Esophagus muscularis mucosa (tissue), 4 donors: ENCODE measurements around the gene BMP6. TPM values are rescaled to one million over a fixed set of nuclear protein-coding genes. Genes with fewer than 3 reads are reported as not detected.
"Not testable (repeated sequence)": the region's sequence is repeated elsewhere in the genome, so short reads cannot be mapped to it uniquely, and the experiment has no call there.

Experiments used
- DNase-seq: peaks from one replicate; pipeline ENCODE4 v3.0.0-alpha.2; 2017; ENCODE audit errors: extremely low spot score
- H3K27ac ChIP-seq, 4 donors: fragments of 200-600 bp; sonication (generic); replicated peaks in 1 of 4; 1 replicate in 3 of 4; 2 replicates in 1 of 4; pipeline ENCODE4 v1.5.1; 2016 to 2019; ENCODE audit warnings: mild to moderate bottlenecking in 1 of 4
- H3K27me3 ChIP-seq, 4 donors: fragments of 200-600 bp; sonication (generic); one replicate each; pipeline versions ENCODE4 v1.5.1 to v1.6.0; 2016 to 2019
- H3K36me3 ChIP-seq, 4 donors: fragments of 200-600 bp; sonication (generic); one replicate each; pipeline ENCODE4 v1.5.1; 2016 to 2019
- H3K4me1 ChIP-seq, 4 donors: fragments of 200-600 bp; sonication (generic); one replicate each; pipeline ENCODE4 v1.5.1; 2016 to 2019
- H3K4me3 ChIP-seq, 4 donors: fragments of 200-600 bp; sonication (generic); 1 replicate in 2 of 4; 2 replicates in 2 of 4; pipeline ENCODE4 v1.5.1; 2016 to 2019; ENCODE audit warnings: mild to moderate bottlenecking in 4 of 4, moderate library complexity in 1 of 4
- H3K9me3 ChIP-seq, 4 donors: fragments of 200-600 bp; sonication (generic); 1 replicate in 3 of 4; 2 replicates in 1 of 4; pipeline ENCODE4 v1.5.1; 2016 to 2019
- EP300 ChIP-seq: sonication (generic); formaldehyde crosslinking; IDR thresholded peaks from one replicate; pipeline ENCODE4 v1.6.1; 2017; ENCODE audit warnings: antibody characterized with exemption
- POLR2A ChIP-seq: fragments of 450-650 bp; IDR thresholded peaks from one replicate; pipeline ENCODE4 v1.6.1; 2017; ENCODE audit warnings: antibody characterized with exemption, moderate library complexity, mild to moderate bottlenecking, low read depth
- POLR2AphosphoS5 ChIP-seq, 2 donors: sonication (generic); formaldehyde crosslinking; IDR thresholded peaks; one replicate each; pipeline ENCODE4 v1.6.1; 2017; ENCODE audit warnings: antibody characterized with exemption in 2 of 2
- WGBS: methylation state at CpG from one replicate; pipeline ENCODE4 v1.1.5; 2018; 5-methylcytosine and 5-hydroxymethylcytosine counted together
- intact Hi-C: fragments of 100-400 bp; cut with DNase I; formaldehyde crosslinking; loops from one replicate; pipeline ENCODE4 v1.15.1; 2023
- total RNA-seq, 4 donors: library from RNA; depleted of rRNA; stranded (reverse); fragments of >200 nt; gene quantifications; one replicate each; pipeline versions ENCODE4 v1.1.0 to v1.2.1, GENCODE V29; 2016
- TF ChIP-seq, protein P1 (sequence below), 3 experiments: fragments of 200-600 bp in 2 of 3; fragments of 450-650 bp in 1 of 3; sonication (generic) in 2 of 3; IDR thresholded peaks; one replicate each; pipeline ENCODE4 v1.5.1; 2017 to 2019; ENCODE audit warnings: antibody characterized with exemption in 3 of 3, mild to moderate bottlenecking in 2 of 3, moderate library complexity in 1 of 3

Gene BMP6
- total RNA-seq, 4 donors from 2014 or later = 5.1 to 10.0 (median 6.9) TPM

DNA sequence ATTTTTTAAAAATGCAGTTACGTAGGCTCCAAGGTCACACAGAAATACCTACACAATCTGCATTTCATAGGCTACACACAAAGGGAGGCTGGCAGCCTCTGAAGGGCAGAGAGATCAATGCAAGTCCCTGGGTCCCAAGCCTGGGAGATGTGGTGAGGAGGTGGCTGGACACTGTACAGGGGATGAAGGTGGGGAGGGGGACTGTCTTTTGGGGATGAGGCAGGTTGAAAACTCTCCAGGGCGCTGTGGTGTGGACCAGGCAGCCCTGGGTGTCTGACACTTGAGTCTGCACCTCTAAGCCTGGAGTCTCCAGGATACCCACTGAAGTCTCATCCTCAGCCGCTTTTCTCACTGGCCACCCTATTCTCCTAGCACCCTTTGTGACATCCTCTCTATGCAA, 160.2 kb downstream of the BMP6 start:
- Histone ChIP-seq H3K36me3 (peaks cover 70 to 99% (median 96%) of the 10 kb centered on the region in 4 donors), H3K9me3 (no peaks in the 10 kb centered on the region), H3K27me3 (no peaks in the 10 kb centered on the region), H3K27ac (no peak overlapping the region), H3K4me1 (peaks cover 0 to 2% (median under 1%) of the 10 kb centered on the region in 4 donors), H3K4me3 (no peak overlapping the region)
- intact Hi-C loops = no loop called here
- WGBS = 96% methylated on average over 3 of the region's 3 CpGs
- DNase-seq = no peak
- TF ChIP-seq POLR2AphosphoS5 (IDR thresholded peaks at IDR 0.05) = no peak
- TF ChIP-seq, protein P1, sequence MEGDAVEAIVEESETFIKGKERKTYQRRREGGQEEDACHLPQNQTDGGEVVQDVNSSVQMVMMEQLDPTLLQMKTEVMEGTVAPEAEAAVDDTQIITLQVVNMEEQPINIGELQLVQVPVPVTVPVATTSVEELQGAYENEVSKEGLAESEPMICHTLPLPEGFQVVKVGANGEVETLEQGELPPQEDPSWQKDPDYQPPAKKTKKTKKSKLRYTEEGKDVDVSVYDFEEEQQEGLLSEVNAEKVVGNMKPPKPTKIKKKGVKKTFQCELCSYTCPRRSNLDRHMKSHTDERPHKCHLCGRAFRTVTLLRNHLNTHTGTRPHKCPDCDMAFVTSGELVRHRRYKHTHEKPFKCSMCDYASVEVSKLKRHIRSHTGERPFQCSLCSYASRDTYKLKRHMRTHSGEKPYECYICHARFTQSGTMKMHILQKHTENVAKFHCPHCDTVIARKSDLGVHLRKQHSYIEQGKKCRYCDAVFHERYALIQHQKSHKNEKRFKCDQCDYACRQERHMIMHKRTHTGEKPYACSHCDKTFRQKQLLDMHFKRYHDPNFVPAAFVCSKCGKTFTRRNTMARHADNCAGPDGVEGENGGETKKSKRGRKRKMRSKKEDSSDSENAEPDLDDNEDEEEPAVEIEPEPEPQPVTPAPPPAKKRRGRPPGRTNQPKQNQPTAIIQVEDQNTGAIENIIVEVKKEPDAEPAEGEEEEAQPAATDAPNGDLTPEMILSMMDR (IDR thresholded peaks at IDR 0.05) = no peak
- TF ChIP-seq POLR2A = no peak
- TF ChIP-seq EP300 = no peak

GRCh38 chr6:7887278-7887991, 161.5 kb downstream of the BMP6 start:
- Histone ChIP-seq H3K27me3 (no peaks in the 10 kb centered on the region), H3K9me3 (no peaks in the 10 kb centered on the region), H3K4me1 (peaks cover 0 to 8% (median 1%) of the 10 kb centered on the region in 4 donors), H3K4me3 (no peak overlapping the region), H3K27ac (no peak overlapping the region), H3K36me3 (peaks cover 62 to 98% (median 96%) of the 10 kb centered on the region in 4 donors)
- TF ChIP-seq POLR2AphosphoS5 (IDR thresholded peaks at IDR 0.05) = no peak
- no peak for TF ChIP-seq EP300
- TF ChIP-seq, protein P1 (IDR thresholded peaks at IDR 0.05) = no peak
- no peak for TF ChIP-seq POLR2A
- no peak for DNase-seq
- 95% methylated on average over 21 of the region's 21 CpGs for WGBS
- intact Hi-C loops = no loop called here

DNA sequence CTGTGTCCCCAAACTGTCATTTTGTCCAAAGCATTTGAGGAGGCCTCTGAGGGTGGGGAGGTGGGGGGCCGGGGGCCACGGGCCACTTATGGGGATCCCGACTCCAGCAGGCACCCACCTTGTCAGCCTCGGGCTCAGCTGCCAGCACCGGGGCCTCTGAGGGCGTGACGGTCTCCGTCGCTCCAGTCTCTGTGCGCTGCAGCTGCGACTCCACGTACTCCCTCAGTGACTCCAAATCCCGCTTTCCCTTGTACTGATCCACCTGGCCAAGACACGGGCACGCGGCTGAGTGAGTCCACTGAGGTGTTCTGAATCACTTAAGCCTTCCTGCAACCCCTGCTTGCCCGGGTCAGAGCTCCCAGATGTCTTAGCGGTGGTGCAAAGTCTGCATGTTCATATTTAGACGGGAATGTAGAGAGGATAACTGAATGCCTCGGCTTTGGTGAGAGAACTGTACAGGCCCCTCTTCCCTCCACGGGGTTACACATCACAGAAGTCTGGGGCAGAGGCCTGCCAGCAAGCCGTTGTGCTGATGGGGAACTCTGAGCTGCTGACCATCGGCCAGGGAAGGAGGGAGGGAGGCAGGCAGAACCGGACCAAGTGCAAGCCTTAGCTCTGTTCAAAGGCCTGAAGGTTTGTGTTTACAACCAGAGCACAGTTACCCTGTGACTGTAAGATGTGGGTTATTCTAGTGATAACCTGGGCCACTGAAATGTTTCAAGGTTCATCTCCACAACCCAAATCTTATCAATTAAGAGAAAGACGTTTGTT, 162.9 kb downstream of the BMP6 start:
- Histone ChIP-seq H3K4me1 (peaks cover 0 to 8% (median 1%) of the 10 kb centered on the region in 4 donors), H3K27me3 (no peaks in the 10 kb centered on the region), H3K27ac (no peak overlapping the region), H3K4me3 (no peak overlapping the region), H3K36me3 (peaks cover 62 to 98% (median 96%) of the 10 kb centered on the region in 4 donors), H3K9me3 (no peaks in the 10 kb centered on the region)
- TF ChIP-seq POLR2AphosphoS5 (IDR thresholded peaks at IDR 0.05) (no peak), POLR2A (no peak), EP300 (no peak)
- TF ChIP-seq, protein P1 (IDR thresholded peaks at IDR 0.05) = no peak
- no peak for DNase-seq
- WGBS = 91% methylated on average over 22 of the region's 25 CpGs
- intact Hi-C loops = no loop called here

DNA sequence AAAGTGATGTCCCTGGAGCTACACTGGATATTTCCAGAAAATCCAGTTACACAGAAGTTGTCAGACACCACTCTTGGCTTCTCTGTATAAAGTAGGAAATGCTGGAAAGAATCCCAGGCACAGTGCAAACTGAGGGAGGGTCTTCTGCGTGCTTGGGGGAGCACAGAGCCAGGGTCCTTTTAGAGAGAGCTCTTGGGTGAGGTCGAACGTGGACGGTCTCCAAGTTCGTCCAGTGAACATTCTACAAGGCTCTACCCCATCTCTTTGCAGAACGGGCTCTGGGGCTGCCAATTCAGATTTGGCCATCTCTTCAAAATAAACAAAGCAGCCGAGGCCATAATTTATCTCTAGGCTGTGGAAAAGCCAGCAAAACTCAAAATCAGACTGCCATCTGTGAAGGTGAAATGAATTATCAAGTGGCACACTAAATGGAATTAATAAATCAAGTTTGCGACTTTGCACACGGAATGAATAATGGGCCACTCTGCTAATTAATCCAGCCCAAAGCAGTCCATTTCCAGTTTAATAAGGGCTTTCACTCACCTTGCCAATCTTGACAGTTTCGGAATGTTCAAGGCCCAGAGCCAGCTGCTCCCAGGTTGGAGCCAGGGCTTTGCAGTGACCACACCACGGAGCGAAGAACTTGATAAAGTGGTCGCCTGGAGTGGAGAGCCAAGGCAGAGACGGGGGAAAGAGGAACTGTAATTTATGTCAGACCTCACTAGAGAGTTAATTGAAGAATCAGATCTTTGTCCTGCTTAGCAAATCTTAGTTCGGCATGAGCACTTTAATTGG, 165.4 kb downstream of the BMP6 start:
- no peaks in the 10 kb centered on the region for H3K27me3 ChIP-seq
- intact Hi-C loops = no loop called here
- peaks cover 61 to 98% (median 95%) of the 10 kb centered on the region in 4 donors for H3K36me3 ChIP-seq
- 62% methylated on average over 15 of the region's 15 CpGs for WGBS
- H3K27ac ChIP-seq = no peak overlapping the region
- TF ChIP-seq EP300 (no peak), POLR2AphosphoS5 (IDR thresholded peaks at IDR 0.05) (no peak), POLR2A (no peak)
- TF ChIP-seq, protein P1 (IDR thresholded peaks at IDR 0.05) = no peak
- no peaks in the 10 kb centered on the region for H3K9me3 ChIP-seq
- no peak overlapping the region for H3K4me3 ChIP-seq
- peaks cover 0 to 8% (median 1%) of the 10 kb centered on the region in 4 donors for H3K4me1 ChIP-seq
- DNase-seq = no peak

DNA sequence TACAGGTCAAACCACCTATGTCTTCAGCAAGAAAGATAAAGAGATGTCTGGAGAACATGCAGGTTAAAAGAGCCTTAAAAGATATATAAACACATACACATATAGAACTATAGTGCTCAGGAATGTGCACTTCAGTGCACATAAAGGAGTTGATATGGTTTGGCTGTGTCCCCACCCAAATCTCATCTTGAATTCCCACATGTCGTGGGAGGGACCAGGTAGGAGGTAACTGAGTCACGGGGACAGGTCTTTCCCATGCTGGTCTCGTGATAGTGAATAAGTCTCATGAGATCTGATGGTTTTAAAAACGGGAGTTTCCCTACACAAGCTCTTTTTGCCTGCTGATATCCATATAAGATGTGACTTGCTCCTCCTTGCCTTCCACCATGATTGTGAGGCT, 166.5 kb downstream of the BMP6 start:
- H3K9me3 ChIP-seq, H3K4me1 ChIP-seq, H3K27ac ChIP-seq, H3K4me3 ChIP-seq, DNase-seq, intact Hi-C loops, H3K27me3 ChIP-seq: not testable (repeated sequence)
- 94% methylated on average over 4 of the region's 4 CpGs for WGBS
- peaks cover 60 to 97% (median 92%) of the 10 kb centered on the region in 4 donors for H3K36me3 ChIP-seq
